ENCODE data around the gene ITPR1. TPM values are rescaled to one million over a fixed set of nuclear protein-coding genes. Genes with fewer than 3 reads are reported as not detected.
A peak's percentile ranks its signal among the peaks of the same experiment; 100 is the strongest.

ITPR1 gene
- total and polyA plus RNA-seq, 11 donors, result 8.9 to 55.8 (median 19.9) TPM

DNA sequence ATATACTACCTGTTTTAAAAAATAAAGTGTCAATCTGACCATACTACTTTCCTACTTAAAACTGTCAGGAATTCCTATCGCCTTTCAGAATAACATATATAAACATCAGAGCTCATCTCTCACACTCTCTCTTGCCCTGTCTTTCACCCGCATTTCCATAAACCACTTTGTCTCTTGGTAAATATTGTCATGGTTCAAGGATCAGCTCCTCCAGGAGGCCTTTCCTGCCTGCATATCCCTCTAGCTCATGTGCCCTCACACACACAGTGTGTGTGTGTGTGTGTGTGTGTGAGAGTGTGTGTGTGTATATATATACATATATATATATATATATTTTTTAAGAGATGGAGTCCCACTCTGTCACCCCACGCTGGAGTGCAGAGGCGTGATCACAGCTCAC lies 32.8 kb upstream of the ITPR1 start:
- TF ChIP-seq, protein P1, sequence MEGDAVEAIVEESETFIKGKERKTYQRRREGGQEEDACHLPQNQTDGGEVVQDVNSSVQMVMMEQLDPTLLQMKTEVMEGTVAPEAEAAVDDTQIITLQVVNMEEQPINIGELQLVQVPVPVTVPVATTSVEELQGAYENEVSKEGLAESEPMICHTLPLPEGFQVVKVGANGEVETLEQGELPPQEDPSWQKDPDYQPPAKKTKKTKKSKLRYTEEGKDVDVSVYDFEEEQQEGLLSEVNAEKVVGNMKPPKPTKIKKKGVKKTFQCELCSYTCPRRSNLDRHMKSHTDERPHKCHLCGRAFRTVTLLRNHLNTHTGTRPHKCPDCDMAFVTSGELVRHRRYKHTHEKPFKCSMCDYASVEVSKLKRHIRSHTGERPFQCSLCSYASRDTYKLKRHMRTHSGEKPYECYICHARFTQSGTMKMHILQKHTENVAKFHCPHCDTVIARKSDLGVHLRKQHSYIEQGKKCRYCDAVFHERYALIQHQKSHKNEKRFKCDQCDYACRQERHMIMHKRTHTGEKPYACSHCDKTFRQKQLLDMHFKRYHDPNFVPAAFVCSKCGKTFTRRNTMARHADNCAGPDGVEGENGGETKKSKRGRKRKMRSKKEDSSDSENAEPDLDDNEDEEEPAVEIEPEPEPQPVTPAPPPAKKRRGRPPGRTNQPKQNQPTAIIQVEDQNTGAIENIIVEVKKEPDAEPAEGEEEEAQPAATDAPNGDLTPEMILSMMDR (IDR thresholded peaks at IDR 0.05), result no peak
- TF ChIP-seq POLR2A (IDR thresholded peaks at IDR 0.05), result no peak
- H3K27ac ChIP-seq, result no peak overlapping the region
- H3K4me1 ChIP-seq, result peaks cover 0 to 14% (median 3%) of the 10 kb centered on the region in 12 donors
- H3K9me3 ChIP-seq, result no peaks in the 10 kb centered on the region
- 92 to 95% (median 93%) methylated on average over 4 of the region's 4 CpGs for WGBS, 4 donors
- H3K4me3 ChIP-seq, result no peak overlapping the region
- intact Hi-C loops (cut with DNase I), result no loop called here
- DNase-seq (no peak), ATAC-seq (no peak)
- H3K36me3 ChIP-seq, result no peaks in the 10 kb centered on the region
- no peaks in the 10 kb centered on the region for H3K27me3 ChIP-seq

DNA sequence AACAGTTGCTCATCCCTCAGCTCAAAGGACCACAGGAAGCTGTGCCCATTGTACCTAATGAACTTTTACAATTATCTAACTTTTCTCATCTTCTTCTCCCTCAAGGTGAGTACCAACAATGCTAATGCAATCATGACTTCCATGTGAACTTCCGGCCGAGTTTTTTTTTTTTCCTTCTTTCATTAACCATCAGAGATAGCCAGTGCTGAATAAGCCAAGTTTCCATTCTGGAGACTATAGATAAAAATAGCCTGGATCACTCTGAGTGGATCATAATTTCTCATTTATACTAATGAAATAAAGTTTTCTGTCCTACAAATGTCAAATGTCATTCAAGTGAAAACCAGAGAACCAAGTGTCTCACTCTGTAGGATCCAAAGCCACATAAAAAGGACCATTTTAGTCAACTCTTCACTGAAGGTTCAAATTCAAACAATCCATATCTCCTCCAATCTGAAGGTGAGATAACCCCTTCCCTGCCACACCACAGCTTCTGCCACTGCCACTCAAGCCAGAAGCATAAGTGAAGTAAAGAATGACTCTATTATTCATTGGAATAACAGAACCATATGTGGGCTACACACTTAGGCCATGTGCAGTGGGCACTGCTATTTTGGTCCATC lies 31.6 kb upstream of the ITPR1 start:
- 23 to 28% (median 24%) methylated on average over 2 of the region's 2 CpGs for WGBS, 4 donors
- Histone ChIP-seq H3K4me1 (peaks cover 0 to 21% (median 9%) of the 10 kb centered on the region in 12 donors), H3K27me3 (no peaks in the 10 kb centered on the region), H3K4me3 (no peak overlapping the region), H3K36me3 (no peaks in the 10 kb centered on the region), H3K27ac (no peak overlapping the region), H3K9me3 (no peaks in the 10 kb centered on the region)
- DNase-seq (no peak), ATAC-seq (peak in 2 of 4 donors; percentile 41 to 57)
- TF ChIP-seq, protein P1 (IDR thresholded peaks at IDR 0.05), result no peak
- TF ChIP-seq POLR2A (IDR thresholded peaks at IDR 0.05), result no peak
- intact Hi-C loops (cut with DNase I), result no loop called here

DNA sequence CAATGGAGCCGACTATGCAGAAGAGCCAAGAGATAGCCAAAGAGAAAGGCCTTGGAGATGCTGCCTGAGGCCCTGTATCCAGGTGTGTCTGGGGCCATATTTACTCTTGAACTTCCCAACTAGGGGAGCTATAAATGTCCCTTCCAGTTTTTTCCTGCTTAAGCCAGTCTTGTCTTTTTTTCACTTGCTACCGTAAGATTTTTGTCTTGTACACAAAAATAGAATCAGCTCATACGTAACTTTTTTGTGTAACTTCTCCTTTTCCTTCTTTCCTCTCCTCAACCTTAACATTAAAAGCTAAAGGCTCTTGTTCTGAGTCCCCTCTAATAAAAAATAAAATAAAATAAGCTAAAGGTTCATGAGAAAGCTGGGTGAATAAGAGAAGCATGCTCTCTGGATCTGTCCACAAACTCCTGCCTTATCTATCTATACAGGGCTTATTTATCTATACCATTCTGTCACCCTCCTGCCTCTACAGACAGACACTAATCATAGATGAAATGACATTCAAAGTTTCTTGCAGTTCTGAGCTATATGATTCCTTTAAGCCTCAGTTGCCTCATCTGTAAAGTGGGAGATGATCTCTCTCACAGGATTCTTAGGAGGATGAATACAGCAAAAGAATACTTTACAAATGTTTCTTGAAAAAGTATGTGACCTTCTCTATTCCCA lies 30.6 kb upstream of the ITPR1 start:
- Histone ChIP-seq H3K4me3 (no peak overlapping the region), H3K27ac (no peak overlapping the region), H3K4me1 (peaks cover 0 to 26% (median 14%) of the 10 kb centered on the region in 12 donors), H3K36me3 (no peaks in the 10 kb centered on the region), H3K27me3 (no peaks in the 10 kb centered on the region), H3K9me3 (no peaks in the 10 kb centered on the region)
- intact Hi-C loops (cut with DNase I), result no loop called here
- WGBS, 4 donors, result 86 to 95% (median 89%) methylated on average over 3 of the region's 3 CpGs
- ATAC-seq (no peak), DNase-seq (no peak)
- TF ChIP-seq, protein P1 (IDR thresholded peaks at IDR 0.05), result no peak
- TF ChIP-seq POLR2A (IDR thresholded peaks at IDR 0.05), result no peak

GRCh38 chr3:4464576-4464975 lies 28.6 kb upstream of the ITPR1 start:
- no peaks in the 10 kb centered on the region for H3K27me3 ChIP-seq
- H3K4me1 ChIP-seq, result peaks cover 0 to 29% (median 16%) of the 10 kb centered on the region in 12 donors
- TF ChIP-seq POLR2A (IDR thresholded peaks at IDR 0.05), result no peak
- TF ChIP-seq, protein P1 (IDR thresholded peaks at IDR 0.05), result no peak
- ATAC-seq (no peak), DNase-seq (no peak)
- H3K27ac ChIP-seq, result no peak overlapping the region
- no peaks in the 10 kb centered on the region for H3K9me3 ChIP-seq
- no peaks in the 10 kb centered on the region for H3K36me3 ChIP-seq
- no peak overlapping the region for H3K4me3 ChIP-seq
- intact Hi-C loops (cut with DNase I), result no loop called here
- 54 to 80% (median 75%) methylated on average over 1 of the region's 1 CpG for WGBS, 4 donors

Measured in heart left ventricle (tissue), 16 donors.